ENCODE results near the gene UBE2S. TPM values are rescaled to one million over a fixed set of nuclear protein-coding genes. Genes with fewer than 3 reads are reported as not detected.

UBE2S gene
- total RNA-seq, 4 donors from 2014 or later: 8.0 to 16.2 (median 9.9) TPM

DNA sequence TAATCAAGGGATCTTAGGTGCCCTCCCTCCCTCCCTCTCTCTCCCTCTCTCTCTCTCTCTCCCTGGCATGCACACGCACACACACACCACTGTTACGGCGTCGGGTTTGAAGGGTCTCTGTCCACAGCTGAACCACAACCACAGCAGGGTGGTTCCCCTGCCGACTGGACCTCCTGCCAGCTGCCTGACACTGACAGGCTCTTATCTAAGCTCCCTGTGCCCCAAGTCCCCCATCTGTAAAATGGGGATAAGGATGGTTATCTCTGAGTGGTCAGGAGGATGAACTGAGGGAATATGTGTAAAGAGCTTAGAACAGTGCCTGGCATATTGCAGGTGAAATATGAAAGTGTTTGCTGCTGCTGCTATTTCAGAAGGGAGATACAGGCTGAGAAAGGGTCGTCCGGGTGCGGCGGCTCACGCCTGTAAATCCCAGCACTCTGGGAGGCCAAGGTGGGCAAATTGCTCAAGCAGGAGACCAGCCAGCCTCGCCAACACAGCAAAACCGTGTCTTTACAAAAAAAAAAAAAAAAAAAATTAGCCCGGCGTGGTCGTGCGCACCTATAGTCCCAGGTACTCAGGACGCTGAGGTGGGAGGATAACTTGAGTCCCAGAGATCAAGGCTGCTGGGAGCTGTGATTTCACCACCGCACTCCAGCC lies 36.4 kb upstream of the UBE2S start:
- H3K4me1 ChIP-seq: peaks cover 0 to 38% (median 15%) of the 10 kb centered on the region in 4 donors
- H3K36me3 ChIP-seq: no peaks in the 10 kb centered on the region
- peak overlapping the region in 1 of 4 donors; percentile 66 for H3K27ac ChIP-seq
- TF ChIP-seq EP300 (IDR thresholded peaks at IDR 0.05) (no peak), POLR2A (IDR thresholded peaks at IDR 0.05) (no peak)
- no peak for DNase-seq (ENCODE audit: low spot score in 2 of 2)
- no peaks in the 10 kb centered on the region for H3K9me3 ChIP-seq
- WGBS, 2 donors: 31 to 35% methylated on average over 18 of the region's 18 CpGs
- H3K27me3 ChIP-seq: peaks cover 0 to 70% of the 10 kb centered on the region in 2 donors
- no peak overlapping the region for H3K4me3 ChIP-seq

DNA sequence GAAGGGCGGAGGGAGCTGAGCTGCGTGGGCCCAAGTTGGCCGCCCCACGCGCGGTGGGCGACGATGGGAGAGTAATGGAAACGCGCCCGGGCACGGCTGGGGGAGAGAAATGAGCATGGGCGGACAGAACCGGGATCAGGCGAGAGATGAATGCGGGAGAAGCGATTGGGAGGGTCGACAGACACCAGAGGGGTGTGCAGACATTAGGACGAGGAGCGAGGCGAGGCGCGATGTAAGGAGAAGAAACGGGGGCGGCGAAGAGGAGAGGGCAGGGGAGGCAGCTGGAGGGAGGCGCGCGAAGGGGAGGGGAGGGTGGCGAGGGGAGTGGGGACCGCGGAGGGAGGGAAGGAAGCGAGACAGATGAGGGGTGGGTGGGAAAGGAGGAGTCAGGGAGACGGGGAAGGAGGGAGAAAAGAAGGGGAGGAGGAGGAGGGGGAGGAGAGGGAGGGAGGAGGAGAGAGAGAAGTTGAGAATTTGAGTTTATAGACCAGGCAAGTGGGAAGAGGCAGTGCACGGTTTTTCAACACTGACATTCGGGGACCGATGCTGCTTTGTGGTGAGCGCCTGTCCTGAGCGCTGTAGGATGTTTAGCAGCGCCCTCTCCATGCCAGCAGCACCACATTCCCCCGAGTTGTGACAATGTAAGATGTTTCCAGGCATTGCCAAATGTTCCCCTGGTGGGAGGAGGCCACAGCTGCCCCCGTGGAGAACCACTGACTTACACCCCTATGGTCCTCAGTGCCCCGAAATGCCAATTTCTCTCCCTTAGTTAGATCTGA lies 35.6 kb upstream of the UBE2S start, which contains the start of gene SHISA7:
Gene SHISA7 (minus strand): TSS at position 256 of the 779 bp plus-strand sequence. CDS start 437 bp downstream, outside the sequence.
- H3K27me3 ChIP-seq: peaks cover 0 to 77% of the 10 kb centered on the region in 2 donors
- TF ChIP-seq, protein P1, sequence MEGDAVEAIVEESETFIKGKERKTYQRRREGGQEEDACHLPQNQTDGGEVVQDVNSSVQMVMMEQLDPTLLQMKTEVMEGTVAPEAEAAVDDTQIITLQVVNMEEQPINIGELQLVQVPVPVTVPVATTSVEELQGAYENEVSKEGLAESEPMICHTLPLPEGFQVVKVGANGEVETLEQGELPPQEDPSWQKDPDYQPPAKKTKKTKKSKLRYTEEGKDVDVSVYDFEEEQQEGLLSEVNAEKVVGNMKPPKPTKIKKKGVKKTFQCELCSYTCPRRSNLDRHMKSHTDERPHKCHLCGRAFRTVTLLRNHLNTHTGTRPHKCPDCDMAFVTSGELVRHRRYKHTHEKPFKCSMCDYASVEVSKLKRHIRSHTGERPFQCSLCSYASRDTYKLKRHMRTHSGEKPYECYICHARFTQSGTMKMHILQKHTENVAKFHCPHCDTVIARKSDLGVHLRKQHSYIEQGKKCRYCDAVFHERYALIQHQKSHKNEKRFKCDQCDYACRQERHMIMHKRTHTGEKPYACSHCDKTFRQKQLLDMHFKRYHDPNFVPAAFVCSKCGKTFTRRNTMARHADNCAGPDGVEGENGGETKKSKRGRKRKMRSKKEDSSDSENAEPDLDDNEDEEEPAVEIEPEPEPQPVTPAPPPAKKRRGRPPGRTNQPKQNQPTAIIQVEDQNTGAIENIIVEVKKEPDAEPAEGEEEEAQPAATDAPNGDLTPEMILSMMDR (IDR thresholded peaks at IDR 0.05): no peak

DNA sequence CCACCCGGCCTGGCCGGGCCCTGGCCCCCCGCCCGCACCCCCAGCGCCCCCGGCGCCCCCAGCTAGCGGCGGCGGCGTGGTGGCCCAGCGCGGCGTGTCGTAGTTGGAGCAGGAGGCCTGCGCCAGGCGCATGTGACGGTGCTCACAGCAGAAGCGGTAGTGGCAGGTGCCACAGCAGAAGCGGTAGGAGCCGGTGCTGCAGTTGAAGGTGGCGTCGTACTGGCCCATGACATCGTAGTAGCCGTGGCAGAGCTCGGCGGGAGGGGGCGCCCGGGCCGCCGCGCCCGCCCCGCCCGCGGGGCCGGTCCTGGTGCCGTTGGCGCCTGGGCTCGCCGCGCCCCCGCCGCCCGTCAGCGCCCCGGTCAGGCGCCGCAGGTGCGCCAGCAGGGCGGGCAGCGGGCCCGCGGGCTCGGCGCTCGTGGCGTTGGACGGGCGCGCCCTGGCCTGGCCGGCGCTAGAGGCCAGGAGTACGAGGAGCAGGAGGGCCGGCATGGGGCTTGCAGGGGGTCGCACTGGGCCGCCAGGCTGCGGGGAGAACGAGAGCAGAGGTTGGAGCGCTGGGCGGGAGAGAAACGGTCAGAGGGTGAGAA lies 34.9 kb upstream of the UBE2S start:
- Histone ChIP-seq H3K36me3 (no peaks in the 10 kb centered on the region), H3K27ac (peak overlapping the region in 1 of 4 donors; percentile 66), H3K4me1 (peaks cover 0 to 40% (median 15%) of the 10 kb centered on the region in 4 donors), H3K9me3 (no peaks in the 10 kb centered on the region), H3K4me3 (peak overlapping the region in 1 of 4 donors; percentile 32), H3K27me3 (peaks cover 0 to 84% of the 10 kb centered on the region in 2 donors)
- TF ChIP-seq, protein P1 (IDR thresholded peaks at IDR 0.05): no peak
- TF ChIP-seq EP300 (IDR thresholded peaks at IDR 0.05) (no peak), POLR2A (IDR thresholded peaks at IDR 0.05) (no peak)
- 0 to 5% methylated on average over 8 to 38 of the region's 72 CpGs for WGBS, 2 donors
- no peak for DNase-seq (ENCODE audit: low spot score in 2 of 2)

More for the DNA sequence above, 35.6 kb upstream of the UBE2S start, which contains the start of gene SHISA7:
- Histone ChIP-seq H3K9me3 (no peaks in the 10 kb centered on the region), H3K36me3 (no peaks in the 10 kb centered on the region), H3K4me1 (peaks cover 0 to 38% (median 15%) of the 10 kb centered on the region in 4 donors), H3K4me3 (peak within 1 kb of the TSS in 1 of 4 donors; percentile 32), H3K27ac (peak within 1 kb of the TSS in 1 of 4 donors; percentile 66)
- WGBS, 2 donors: 2% methylated on average over 43 of the region's 43 CpGs
- no peak for DNase-seq (ENCODE audit: low spot score in 2 of 2)

DNA sequence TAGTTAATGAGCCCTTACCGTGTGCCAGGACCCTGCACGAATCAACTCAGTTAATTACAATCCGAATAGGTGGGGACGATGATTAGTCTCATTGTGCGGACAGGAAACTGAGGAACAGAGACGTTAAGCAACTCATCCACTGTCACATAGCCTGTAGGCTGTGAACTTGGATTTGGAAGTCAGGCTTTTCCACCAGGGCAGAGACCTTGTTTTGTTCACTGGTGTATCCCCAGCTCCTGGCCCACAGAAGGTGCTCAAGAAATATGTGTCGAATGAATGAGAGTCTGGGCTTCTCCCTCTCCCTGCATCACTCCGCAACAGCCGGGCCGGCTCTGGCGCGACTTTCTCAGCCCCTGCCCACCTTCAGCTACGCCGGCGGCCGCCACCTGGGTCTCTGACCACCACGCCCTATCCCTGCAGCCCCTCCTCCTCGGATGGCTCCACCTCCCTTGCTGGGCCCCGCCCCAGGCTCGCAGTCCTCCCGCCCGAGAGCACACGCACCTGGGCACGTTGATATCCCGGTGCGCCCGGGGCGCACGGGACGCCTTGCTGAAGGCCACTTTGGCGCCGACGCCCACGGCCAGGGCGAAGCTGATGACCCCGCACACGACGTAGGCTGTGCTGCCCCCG lies 34.2 kb upstream of the UBE2S start:
- Histone ChIP-seq H3K4me3 (peak overlapping the region in 1 of 4 donors; percentile 17), H3K36me3 (no peaks in the 10 kb centered on the region), H3K9me3 (no peaks in the 10 kb centered on the region), H3K4me1 (peaks cover 0 to 44% (median 15%) of the 10 kb centered on the region in 4 donors), H3K27me3 (peaks cover 0 to 91% of the 10 kb centered on the region in 2 donors), H3K27ac (peak overlapping the region in 1 of 4 donors; percentile 26)
- DNase-seq (ENCODE audit: low spot score in 2 of 2): no peak
- TF ChIP-seq POLR2A (IDR thresholded peaks at IDR 0.05) (no peak), EP300 (IDR thresholded peaks at IDR 0.05) (no peak)
- TF ChIP-seq, protein P1 (IDR thresholded peaks at IDR 0.05): no peak
- WGBS, 2 donors: 2% methylated on average over 27 to 28 of the region's 39 CpGs

DNA sequence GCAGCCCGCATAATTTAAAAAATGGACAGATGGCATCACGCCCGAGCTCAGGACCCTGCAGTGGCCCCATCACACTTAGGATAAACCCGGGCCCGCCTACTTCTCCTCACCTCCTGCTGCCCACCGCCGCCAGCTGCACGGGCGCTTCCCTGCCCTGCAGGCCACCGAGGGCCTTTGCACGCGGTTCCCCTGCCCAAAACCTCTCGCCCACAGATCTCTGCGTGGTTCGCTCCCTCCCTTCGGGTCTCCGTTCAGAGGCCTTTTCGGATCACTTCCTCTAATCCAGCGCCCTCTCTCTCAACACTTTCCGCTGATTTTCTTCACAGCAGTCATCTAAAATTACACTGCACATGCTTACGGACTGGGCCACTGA lies 33.7 kb upstream of the UBE2S start:
- WGBS, 2 donors: 5 to 7% methylated on average over 21 of the region's 21 CpGs

More for the DNA sequence above, 33.7 kb upstream of the UBE2S start:
- DNase-seq (ENCODE audit: low spot score in 2 of 2): no peak
- Histone ChIP-seq H3K4me1 (peaks cover 0 to 44% (median 15%) of the 10 kb centered on the region in 4 donors), H3K4me3 (no peak overlapping the region), H3K9me3 (no peaks in the 10 kb centered on the region), H3K36me3 (no peaks in the 10 kb centered on the region), H3K27me3 (peaks cover 0 to 92% of the 10 kb centered on the region in 2 donors), H3K27ac (no peak overlapping the region)
- TF ChIP-seq EP300 (IDR thresholded peaks at IDR 0.05) (no peak), POLR2A (IDR thresholded peaks at IDR 0.05) (no peak)
- TF ChIP-seq, protein P1 (IDR thresholded peaks at IDR 0.05): no peak

Measured in tibial nerve (tissue), 4 donors.